Astrocyte of the spinal cord (primary cell): ENCODE measurements around the gene SMYD3.

Experiments used
- DNase-seq: peaks from one replicate; pipeline ENCODE4 v3.0.0; 2011; ENCODE audit warnings: low read depth, low spot score
- H3K4me3 ChIP-seq: 2 replicates; pipeline ENCODE4 v1.5.1; 2011; ENCODE audit warnings: low read depth, mild to moderate bottlenecking, low read length, moderate library complexity
- CTCF ChIP-seq: IDR thresholded peaks from 2 replicates; pipeline ENCODE4 v1.5.1; 2012; ENCODE audit warnings: low read depth, mild to moderate bottlenecking, low read length, inconsistent platforms
- in situ Hi-C: cut with HindIII; loops from 2 replicates; pipeline ENCODE4 v1.10.0; 2017; ENCODE audit warnings: low sequenced_read_pairs

The SMYD3 gene

DNA sequence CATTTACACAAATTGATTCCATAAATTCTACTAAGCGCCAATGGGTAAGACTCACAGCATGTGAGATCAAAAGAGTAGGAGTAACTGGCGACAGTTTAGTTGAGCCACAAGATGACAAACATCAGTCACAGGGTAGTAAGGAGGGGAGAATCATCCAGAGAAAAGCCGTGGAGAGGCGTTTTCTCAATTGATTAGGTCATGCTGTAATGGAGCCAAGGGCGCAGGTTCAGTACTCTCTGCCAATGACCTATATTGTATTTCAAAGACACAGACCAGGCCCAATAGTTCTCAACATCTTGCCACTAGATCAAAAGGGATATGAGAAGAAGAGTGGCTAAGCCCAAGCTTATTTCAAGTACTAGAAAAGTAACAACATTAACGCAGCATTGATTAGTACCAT is 467.5 kb downstream of the SMYD3 start:
- in situ Hi-C loops = no loop called here
- TF ChIP-seq CTCF = no peak
- H3K4me3 ChIP-seq = no peak overlapping the region
- DNase-seq = no peak

GRCh38 chr1:246037832-246038231 is 469.2 kb downstream of the SMYD3 start:
- TF ChIP-seq CTCF = no peak
- in situ Hi-C loops = no loop called here
- no peak for DNase-seq
- H3K4me3 ChIP-seq = no peak overlapping the region

GRCh38 chr1:246036175-246036574 is 470.9 kb downstream of the SMYD3 start:
- in situ Hi-C loops = no loop called here
- TF ChIP-seq CTCF = no peak
- no peak overlapping the region for H3K4me3 ChIP-seq
- no peak for DNase-seq

- in situ Hi-C loops = no loop called here
- no peak for DNase-seq
- no peak for TF ChIP-seq CTCF
- no peak overlapping the region for H3K4me3 ChIP-seq
These were observed 472.0 kb downstream of the SMYD3 start for GRCh38 chr1:246035060-246035541.

DNA sequence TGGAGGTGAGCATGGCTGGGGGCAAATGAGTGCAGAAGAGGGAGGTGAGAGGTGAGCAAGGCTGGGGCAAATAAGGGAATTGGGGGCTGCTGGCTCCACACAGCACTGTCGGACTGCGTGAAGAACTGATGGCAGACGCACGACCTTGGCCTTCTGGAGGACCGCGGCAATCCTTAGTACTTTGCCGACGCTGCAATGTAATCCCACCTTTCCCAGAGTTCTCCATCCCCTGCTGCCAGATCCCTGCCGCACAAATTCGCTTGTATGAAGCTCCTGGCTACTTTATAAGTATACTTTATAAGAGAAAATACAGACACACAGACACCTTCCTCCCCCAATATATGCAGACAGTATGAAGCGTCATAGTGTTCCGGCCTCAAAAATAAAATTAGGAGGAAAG is 472.4 kb downstream of the SMYD3 start:
- no peak for DNase-seq
- in situ Hi-C loops = no loop called here
- no peak for TF ChIP-seq CTCF
- H3K4me3 ChIP-seq = no peak overlapping the region

GRCh38 chr1:246032984-246033383 is 474.1 kb downstream of the SMYD3 start:
- TF ChIP-seq CTCF = no peak
- in situ Hi-C loops = no loop called here
- H3K4me3 ChIP-seq = no peak overlapping the region
- no peak for DNase-seq

GRCh38 chr1:246032031-246032551 is 475.0 kb downstream of the SMYD3 start:
- in situ Hi-C loops = no loop called here
- no peak for DNase-seq
- no peak overlapping the region for H3K4me3 ChIP-seq

More at GRCh38 chr1:246032031-246032551, 475.0 kb downstream of the SMYD3 start:
- no peak for TF ChIP-seq CTCF
